GM12865 (cell line): ENCODE measurements around the gene GSS.
"Not testable (repeated sequence)": the region's sequence is repeated elsewhere in the genome, so short reads cannot be mapped to it uniquely, and the experiment has no call there.

Source experiments
- DNase-seq: peaks from one replicate; pipeline ENCODE4 v3.0.0; 2010; ENCODE audit warnings: low read depth
- H3K4me3 ChIP-seq: 2 replicates; pipeline ENCODE4 v1.5.1; 2011; ENCODE audit warnings: mild to moderate bottlenecking, low read depth, low read length, control low read depth
- CTCF ChIP-seq: IDR thresholded peaks from 2 replicates; pipeline ENCODE4 v1.5.1; 2011; ENCODE audit warnings: low read length, control low read depth, low read depth, inconsistent platforms; ENCODE audit not compliant: insufficient read depth; ENCODE audit errors: missing control alignments

The GSS gene

GRCh38 chr20:34915749-34916455, 39.7 kb downstream of the GSS start:
- no peak for TF ChIP-seq CTCF
- DNase-seq, result no peak

GRCh38 chr20:34915131-34915530, 40.5 kb downstream of the GSS start:
- DNase-seq, result no peak
- H3K4me3 ChIP-seq, result no peak overlapping the region
- TF ChIP-seq CTCF, result no peak

More at GRCh38 chr20:34915749-34916455, 39.7 kb downstream of the GSS start:
- no peak overlapping the region for H3K4me3 ChIP-seq

GRCh38 chr20:34907616-34908469, 47.8 kb downstream of the GSS start:
- no peak for TF ChIP-seq CTCF
- no peak overlapping the region for H3K4me3 ChIP-seq
- DNase-seq, result no peak

- DNase-seq, result no peak
- no peak overlapping the region for H3K4me3 ChIP-seq
- TF ChIP-seq CTCF, result no peak
Observed at GRCh38 chr20:34904202-34904621, 51.4 kb downstream of the GSS start.

GRCh38 chr20:34898731-34899130, 56.9 kb downstream of the GSS start:
- not testable (repeated sequence) for H3K4me3 ChIP-seq, DNase-seq

GRCh38 chr20:34898129-34898528, 57.5 kb downstream of the GSS start:
- DNase-seq, result not testable (repeated sequence)

GRCh38 chr20:34896086-34896621, 59.5 kb downstream of the GSS start:
- no peak for DNase-seq
- H3K4me3 ChIP-seq, result no peak overlapping the region
- TF ChIP-seq CTCF, result no peak

More at GRCh38 chr20:34898129-34898528, 57.5 kb downstream of the GSS start:
- H3K4me3 ChIP-seq, result not testable (repeated sequence)
